MCF 10A (cell line): ENCODE measurements around the gene MINAR1. TPM values are rescaled to one million over a fixed set of nuclear protein-coding genes. Genes with fewer than 3 reads are reported as not detected.

Experiments used
- Bru-seq: library from RNA; stranded (reverse); fragments of 400-500 nt; gene quantifications from one replicate; lab custom pipeline; 2021; lab: Mats Ljungman, UMichigan
- BruChase-seq, 2 experiments: library from RNA; stranded (reverse); fragments of 400-500 nt; gene quantifications; one replicate each; lab custom pipeline; 2021; lab: Mats Ljungman, UMichigan
- BruUV-seq: library from RNA; stranded (reverse); fragments of 400-500 nt; replicated peaks from 2 replicates; lab custom pipeline; 2021; lab: Mats Ljungman, UMichigan
- CTCF ChIA-PET: fragments of 300-600 bp; sonication (Branson Sonifier 250); formaldehyde crosslinking; extraction: SDS; loops from one replicate; lab custom pipeline; 2021; ENCODE audit warnings: antibody characterized with exemption, inconsistent platforms; lab: Yijun Ruan, JAX
- POLR2A ChIA-PET: fragments of 300-600, 350-650 bp; sonication (Branson Sonifier 250); formaldehyde crosslinking; extraction: SDS; loops from one replicate; lab custom pipeline; 2020; ENCODE audit warnings: antibody characterized with exemption, inconsistent platforms; lab: Yijun Ruan, JAX
- DNase-seq: peaks from one replicate; pipeline ENCODE4 v3.0.0-alpha.2; 2018; ENCODE audit not compliant: unreplicated experiment
- H3K27ac Mint-ChIP-seq: one replicate; pipeline ENCODE4 v1.8.0; 2022; ENCODE audit warnings: mild to moderate bottlenecking, low read depth, mixed read lengths; ENCODE audit not compliant: unreplicated experiment
- H3K27me3 Mint-ChIP-seq: one replicate; pipeline ENCODE4 v1.8.0; 2022; ENCODE audit warnings: mixed read lengths; ENCODE audit not compliant: insufficient read depth, unreplicated experiment
- H3K36me3 Mint-ChIP-seq: one replicate; pipeline ENCODE4 v1.8.0; 2022; ENCODE audit warnings: mild to moderate bottlenecking, moderate library complexity, mixed read lengths; ENCODE audit not compliant: insufficient read depth, unreplicated experiment
- H3K4me1 Mint-ChIP-seq: one replicate; pipeline ENCODE4 v1.8.0; 2022; ENCODE audit warnings: mixed read lengths; ENCODE audit not compliant: insufficient read depth, unreplicated experiment
- H3K4me3 Mint-ChIP-seq: one replicate; pipeline ENCODE4 v1.8.0; 2022; ENCODE audit warnings: mild to moderate bottlenecking, moderate library complexity, mixed read lengths; ENCODE audit not compliant: unreplicated experiment
- H3K9me3 Mint-ChIP-seq: one replicate; pipeline ENCODE4 v1.8.0; 2022; ENCODE audit warnings: mixed read lengths; ENCODE audit not compliant: unreplicated experiment
- intact Hi-C: fragments of 100-400 bp; cut with micrococcal nuclease; formaldehyde crosslinking; loops from 2 replicates; pipeline ENCODE4 v1.14.1; 2022
- long read RNA-seq: library from polyadenylated mRNA; stranded (forward); transcript quantifications from one replicate; pipeline ENCODE4 v2.0.0, GENCODE V29; 2022
- total RNA-seq: library from RNA; stranded (reverse); gene quantifications from 2 replicates; pipeline ENCODE4 v1.2.3, GENCODE V29; 2022
- TF ChIP-seq, protein P1 (sequence below): fragments of 200-600 bp; IDR thresholded peaks from one replicate; pipeline ENCODE4 v1.8.0; 2022; ENCODE audit warnings: antibody characterized with exemption, mild to moderate bottlenecking; ENCODE audit not compliant: unreplicated experiment

Gene MINAR1
- 0.47 and 0.49 TPM in 2 replicates for total RNA-seq
- percentile 31 among the genes with signal in this experiment for Bru-seq, nascent RNA
- BruChase-seq, experiment 1, labeled RNA remaining after a 6-hour chase, result percentile 60 among the genes with signal in this experiment
- percentile 46 among the genes with signal in this experiment for BruChase-seq, experiment 2, labeled RNA remaining after a 2-hour chase
- long read RNA-seq, result 0 reads

DNA sequence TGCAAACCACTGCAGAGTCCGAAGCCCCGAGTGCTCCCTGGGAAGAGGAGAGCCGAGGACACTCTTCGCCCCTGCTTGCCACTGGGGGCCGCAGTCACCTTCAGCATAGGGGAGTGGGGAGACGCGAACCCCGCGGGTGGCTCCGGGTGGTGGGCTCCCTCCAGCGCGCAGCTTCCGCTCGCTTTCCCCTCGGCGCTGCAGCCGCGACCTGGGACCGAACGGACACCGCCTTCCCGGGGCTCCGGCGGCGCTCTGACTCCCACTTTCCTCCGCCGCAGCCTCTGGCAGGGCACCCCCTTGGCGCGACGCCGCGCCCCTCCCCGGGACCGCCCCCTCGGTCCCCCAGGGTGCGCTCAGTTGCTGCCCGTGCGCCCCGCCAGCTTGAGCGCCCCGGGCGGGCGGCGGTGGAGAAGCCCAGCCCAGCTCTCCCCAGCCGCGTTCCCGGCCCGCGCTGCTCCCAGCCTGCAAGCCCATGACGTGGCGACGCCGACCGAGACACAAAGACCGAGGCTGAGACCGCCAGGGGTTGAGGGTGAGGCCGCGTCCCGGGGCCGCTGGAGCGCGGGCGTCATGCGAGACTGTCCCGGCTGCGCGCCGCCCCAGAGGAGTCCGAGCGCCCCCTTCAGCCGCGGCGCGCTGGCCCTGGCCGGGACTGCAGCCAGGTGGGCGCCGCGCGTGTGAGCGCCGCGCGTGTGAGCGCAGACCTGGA, at the start of gene MINAR1:
Gene MINAR1 (plus strand): TSS at position 701 of the 709 bp plus-strand sequence. CDS start 23,812 bp downstream, outside the sequence.
- no TSS peak for BruUV-seq
- no peaks in the 10 kb centered on the region for H3K9me3 Mint-ChIP-seq
- no peaks in the 10 kb centered on the region for H3K36me3 Mint-ChIP-seq
- POLR2A ChIA-PET, result interaction anchor here (0.6 kb wide), 1 partner anchor 209 kb away, joined by 3 read pairs; no protein-coding TSS in a partner anchor
- H3K4me3 Mint-ChIP-seq, result peak within 1 kb of the TSS; percentile 15
- CTCF ChIA-PET, result no interaction called here
- no peak for DNase-seq
- H3K4me1 Mint-ChIP-seq, result no peaks in the 10 kb centered on the region
- peaks cover 62% of the 10 kb centered on the region for H3K27me3 Mint-ChIP-seq
- TF ChIP-seq, protein P1, sequence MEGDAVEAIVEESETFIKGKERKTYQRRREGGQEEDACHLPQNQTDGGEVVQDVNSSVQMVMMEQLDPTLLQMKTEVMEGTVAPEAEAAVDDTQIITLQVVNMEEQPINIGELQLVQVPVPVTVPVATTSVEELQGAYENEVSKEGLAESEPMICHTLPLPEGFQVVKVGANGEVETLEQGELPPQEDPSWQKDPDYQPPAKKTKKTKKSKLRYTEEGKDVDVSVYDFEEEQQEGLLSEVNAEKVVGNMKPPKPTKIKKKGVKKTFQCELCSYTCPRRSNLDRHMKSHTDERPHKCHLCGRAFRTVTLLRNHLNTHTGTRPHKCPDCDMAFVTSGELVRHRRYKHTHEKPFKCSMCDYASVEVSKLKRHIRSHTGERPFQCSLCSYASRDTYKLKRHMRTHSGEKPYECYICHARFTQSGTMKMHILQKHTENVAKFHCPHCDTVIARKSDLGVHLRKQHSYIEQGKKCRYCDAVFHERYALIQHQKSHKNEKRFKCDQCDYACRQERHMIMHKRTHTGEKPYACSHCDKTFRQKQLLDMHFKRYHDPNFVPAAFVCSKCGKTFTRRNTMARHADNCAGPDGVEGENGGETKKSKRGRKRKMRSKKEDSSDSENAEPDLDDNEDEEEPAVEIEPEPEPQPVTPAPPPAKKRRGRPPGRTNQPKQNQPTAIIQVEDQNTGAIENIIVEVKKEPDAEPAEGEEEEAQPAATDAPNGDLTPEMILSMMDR, result no peak
- H3K27ac Mint-ChIP-seq, result no peak within 1 kb of the TSS
- intact Hi-C loops, result no loop called here

DNA sequence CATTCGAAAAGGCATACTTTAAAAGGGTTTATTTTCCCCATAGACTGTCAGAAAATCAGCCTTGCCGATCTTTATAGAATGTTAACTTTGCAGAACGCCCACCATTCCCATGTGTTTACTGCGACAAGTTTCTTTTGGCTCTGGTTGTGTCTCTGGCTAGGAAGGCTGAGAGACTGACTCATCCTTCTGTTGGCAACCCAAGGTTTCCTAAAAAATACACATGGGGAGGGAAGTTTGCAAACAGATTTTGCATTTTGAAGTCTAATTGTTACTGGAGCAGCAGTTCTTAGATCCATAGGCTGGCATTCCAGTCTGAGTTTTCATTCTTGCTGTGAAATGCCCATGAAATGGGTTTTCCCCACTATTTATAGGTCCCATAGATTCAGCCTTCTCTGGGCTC, 37.9 kb upstream of the MINAR1 start:
- TF ChIP-seq, protein P1, result no peak
- CTCF ChIA-PET, result interaction anchor here (0.6 to 3.5 kb wide), 3 partner anchors 12 to 202 kb away, joined by 3 to 39 read pairs (median 11); no protein-coding TSS in a partner anchor
- Mint-ChIP-seq H3K27me3 (no peaks in the 10 kb centered on the region), H3K36me3 (peaks cover 6% of the 10 kb centered on the region), H3K27ac (no peak overlapping the region), H3K4me3 (no peak overlapping the region), H3K9me3 (no peaks in the 10 kb centered on the region), H3K4me1 (no peaks in the 10 kb centered on the region)
- no TSS peak for BruUV-seq
- intact Hi-C loops, result no loop called here
- POLR2A ChIA-PET, result no interaction called here
- DNase-seq, result peak; percentile 38

DNA sequence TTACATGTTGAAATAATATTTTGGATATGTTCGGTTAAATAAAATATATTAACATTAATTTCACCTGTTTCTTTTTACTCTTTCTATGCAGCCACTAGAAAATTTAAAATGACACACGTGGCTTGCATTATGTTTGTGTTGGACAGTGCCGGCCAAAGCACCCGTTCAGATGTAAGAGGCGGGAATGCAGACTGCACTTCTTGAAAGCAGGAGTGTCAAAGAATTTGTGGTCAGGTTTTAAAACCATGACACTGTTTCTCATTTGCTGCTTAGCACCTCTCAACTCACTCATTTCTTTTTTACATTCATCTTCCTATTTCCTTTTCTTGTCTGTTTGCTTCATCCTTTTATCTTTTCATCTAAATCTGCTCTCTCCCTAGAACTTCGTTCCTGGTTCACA, 35.3 kb upstream of the MINAR1 start:
- no peak for DNase-seq
- no peaks in the 10 kb centered on the region for H3K9me3 Mint-ChIP-seq
- no TSS peak for BruUV-seq
- H3K27ac Mint-ChIP-seq, result no peak overlapping the region
- no peaks in the 10 kb centered on the region for H3K27me3 Mint-ChIP-seq
- POLR2A ChIA-PET, result no interaction called here
- TF ChIP-seq, protein P1, result no peak
- H3K36me3 Mint-ChIP-seq, result peaks cover 6% of the 10 kb centered on the region
- CTCF ChIA-PET, result interaction anchor here (0.9 kb wide), 1 partner anchor 20 kb away, joined by 3 read pairs; no protein-coding TSS in a partner anchor
- H3K4me3 Mint-ChIP-seq, result no peak overlapping the region
- intact Hi-C loops, result no loop called here
- H3K4me1 Mint-ChIP-seq, result no peaks in the 10 kb centered on the region

DNA sequence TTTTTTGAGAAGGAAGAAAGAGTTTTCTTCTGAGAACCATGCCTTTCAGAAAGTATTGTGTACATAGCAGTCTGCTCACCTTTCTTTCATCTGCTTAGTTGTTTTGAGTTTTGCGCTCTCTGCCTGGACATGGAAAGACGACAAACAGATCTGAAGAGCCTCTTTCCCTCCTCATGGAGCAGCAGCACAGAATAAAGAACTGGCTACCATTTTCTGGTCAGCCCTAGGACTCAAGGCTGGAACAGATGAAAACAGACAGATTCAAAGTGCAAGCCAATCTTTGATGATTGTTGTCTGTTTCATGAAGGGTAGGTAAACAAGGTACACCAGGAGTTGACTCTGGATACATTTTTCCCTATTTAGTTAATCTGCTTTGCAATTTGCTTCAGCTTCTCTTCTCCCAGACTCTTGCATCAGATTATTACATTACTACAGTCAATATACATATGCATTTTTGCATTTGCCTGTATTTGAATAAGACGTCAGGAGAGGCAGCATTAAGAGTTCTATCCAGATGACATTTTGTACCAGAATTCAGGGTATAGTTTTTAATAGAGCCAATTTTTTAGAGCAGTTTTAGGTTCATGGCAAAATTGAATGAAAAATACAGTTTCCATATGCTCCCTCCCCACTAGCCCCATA, 34.7 kb upstream of the MINAR1 start:
- Mint-ChIP-seq H3K27me3 (no peaks in the 10 kb centered on the region), H3K4me3 (no peak overlapping the region), H3K27ac (no peak overlapping the region), H3K9me3 (no peaks in the 10 kb centered on the region), H3K4me1 (no peaks in the 10 kb centered on the region), H3K36me3 (peaks cover 6% of the 10 kb centered on the region)
- ChIA-PET POLR2A (no interaction called here), CTCF (interaction anchor here (0.6 to 2.3 kb wide), 2 partner anchors 16 to 652 kb away, joined by 4 to 5 read pairs; no protein-coding TSS in a partner anchor)
- no peak for DNase-seq
- no TSS peak for BruUV-seq
- intact Hi-C loops, result no loop called here
- TF ChIP-seq, protein P1, result no peak
